DOHH2 (cell line): ENCODE measurements around the gene CEP95.

Experiments used
- H3F3A ChIP-seq: fragments of 200-600 bp; sonication (generic), shearing (Covaris generic); 2 replicates; pipeline ENCODE4 v1.6.0; 2016; ENCODE audit warnings: antibody characterized with exemption, mild to moderate bottlenecking; ENCODE audit not compliant: control insufficient read depth, insufficient read depth
- H3K27ac ChIP-seq: fragments of 200-600 bp; sonication (generic); 2 replicates; pipeline ENCODE4 v1.5.1; 2014; ENCODE audit warnings: low read depth, mild to moderate bottlenecking, low read length, moderate library complexity
- H3K27me3 ChIP-seq: fragments of 200-600 bp; sonication (generic); 2 replicates; pipeline ENCODE4 v1.6.1; 2014; ENCODE audit warnings: mild to moderate bottlenecking, low read length, mixed read lengths; ENCODE audit not compliant: control insufficient read depth
- H3K36me3 ChIP-seq: fragments of 200-600 bp; sonication (generic); 2 replicates; pipeline ENCODE4 v1.6.1; 2014; ENCODE audit warnings: mild to moderate bottlenecking, low read length, moderate library complexity, mixed read lengths; ENCODE audit not compliant: control insufficient read depth
- H3K4me1 ChIP-seq: fragments of 200-600 bp; sonication (generic); 2 replicates; pipeline ENCODE4 v1.6.1; 2014; ENCODE audit warnings: mild to moderate bottlenecking, low read length, mixed read lengths; ENCODE audit not compliant: control insufficient read depth
- H3K4me2 ChIP-seq: fragments of 200-600 bp; sonication (generic); 2 replicates; pipeline ENCODE4 v1.6.0; 2014; ENCODE audit warnings: mild to moderate bottlenecking, low read length, moderate library complexity
- H3K4me3 ChIP-seq: fragments of 200-600 bp; sonication (generic); 2 replicates; pipeline ENCODE4 v1.5.1; 2014; ENCODE audit warnings: mild to moderate bottlenecking, low read length, mixed read lengths
- H3K79me2 ChIP-seq: fragments of 200-600 bp; sonication (generic); 2 replicates; pipeline ENCODE4 v1.6.1; 2014; ENCODE audit warnings: mild to moderate bottlenecking, low read length, mixed read lengths; ENCODE audit not compliant: control insufficient read depth
- H3K9me2 ChIP-seq: fragments of 200-600 bp; sonication (generic); replicated peaks from 2 replicates; pipeline ENCODE4 v1.6.1; 2014; ENCODE audit warnings: mild to moderate bottlenecking, low read length, mixed read lengths; ENCODE audit not compliant: control insufficient read depth
- H3K9me3 ChIP-seq: fragments of 200-600 bp; sonication (generic); 2 replicates; pipeline ENCODE4 v1.6.1; 2014; ENCODE audit warnings: antibody characterized with exemption, low read length, mixed read lengths; ENCODE audit not compliant: control insufficient read depth, insufficient read depth
- H4K20me1 ChIP-seq: fragments of 200-600 bp; sonication (generic); 2 replicates; pipeline ENCODE4 v1.6.0; 2014; ENCODE audit warnings: low read depth, mild to moderate bottlenecking, antibody characterized with exemption, low read length, moderate library complexity; ENCODE audit not compliant: control insufficient read depth, insufficient read depth
- EZH2phosphoT487 ChIP-seq: fragments of 200-600 bp; sonication (generic); IDR thresholded peaks from 2 replicates; pipeline ENCODE4 v1.6.1; 2017; ENCODE audit warnings: borderline replicate concordance, mild to moderate bottlenecking, antibody characterized with exemption, low read length, moderate library complexity, mixed read lengths
- TF ChIP-seq, protein P1 (sequence below): fragments of 200-600 bp; sonication (generic); IDR thresholded peaks from one replicate; pipeline ENCODE4 v1.5.1; 2014; ENCODE audit warnings: antibody characterized with exemption, mild to moderate bottlenecking, low read depth, low read length; ENCODE audit not compliant: poor library complexity, severe bottlenecking

CEP95 gene

GRCh38 chr17:64502021-64502420, 4.8 kb upstream of the CEP95 start:
- Histone ChIP-seq H3F3A (peaks cover 84% of the 10 kb centered on the region), H3K4me1 (peaks cover 78% of the 10 kb centered on the region), H3K9me3 (no peaks in the 10 kb centered on the region), H3K36me3 (peaks cover 93% of the 10 kb centered on the region), H3K27me3 (no peaks in the 10 kb centered on the region), H3K9me2 (no peaks in the 10 kb centered on the region), H3K27ac (no peak overlapping the region), H3K4me3 (no peak overlapping the region), H3K4me2 (peak overlapping the region; percentile 64; the same call in 1 of the 2 replicates), H3K79me2 (peaks cover 71% of the 10 kb centered on the region), H4K20me1 (peaks cover 47% of the 10 kb centered on the region)
- TF ChIP-seq, protein P1, sequence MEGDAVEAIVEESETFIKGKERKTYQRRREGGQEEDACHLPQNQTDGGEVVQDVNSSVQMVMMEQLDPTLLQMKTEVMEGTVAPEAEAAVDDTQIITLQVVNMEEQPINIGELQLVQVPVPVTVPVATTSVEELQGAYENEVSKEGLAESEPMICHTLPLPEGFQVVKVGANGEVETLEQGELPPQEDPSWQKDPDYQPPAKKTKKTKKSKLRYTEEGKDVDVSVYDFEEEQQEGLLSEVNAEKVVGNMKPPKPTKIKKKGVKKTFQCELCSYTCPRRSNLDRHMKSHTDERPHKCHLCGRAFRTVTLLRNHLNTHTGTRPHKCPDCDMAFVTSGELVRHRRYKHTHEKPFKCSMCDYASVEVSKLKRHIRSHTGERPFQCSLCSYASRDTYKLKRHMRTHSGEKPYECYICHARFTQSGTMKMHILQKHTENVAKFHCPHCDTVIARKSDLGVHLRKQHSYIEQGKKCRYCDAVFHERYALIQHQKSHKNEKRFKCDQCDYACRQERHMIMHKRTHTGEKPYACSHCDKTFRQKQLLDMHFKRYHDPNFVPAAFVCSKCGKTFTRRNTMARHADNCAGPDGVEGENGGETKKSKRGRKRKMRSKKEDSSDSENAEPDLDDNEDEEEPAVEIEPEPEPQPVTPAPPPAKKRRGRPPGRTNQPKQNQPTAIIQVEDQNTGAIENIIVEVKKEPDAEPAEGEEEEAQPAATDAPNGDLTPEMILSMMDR = no peak
- no peak for TF ChIP-seq EZH2phosphoT487

GRCh38 chr17:64502809-64503208, 4.0 kb upstream of the CEP95 start:
- Histone ChIP-seq H3K36me3 (peaks cover 92% of the 10 kb centered on the region), H3K9me2 (no peaks in the 10 kb centered on the region), H3K4me3 (no peak overlapping the region; the same call in 1 of the 2 replicates), H3F3A (peaks cover 76% of the 10 kb centered on the region), H3K27ac (0 out of 2 replicates have a peak overlapping the region, but pooled peaks have one; percentile 1), H4K20me1 (peaks cover 50% of the 10 kb centered on the region), H3K4me1 (peaks cover 73% of the 10 kb centered on the region), H3K79me2 (peaks cover 79% of the 10 kb centered on the region), H3K27me3 (no peaks in the 10 kb centered on the region), H3K4me2 (peak overlapping the region; percentile 64; the same call in 1 of the 2 replicates), H3K9me3 (no peaks in the 10 kb centered on the region)
- no peak for TF ChIP-seq EZH2phosphoT487
- TF ChIP-seq, protein P1 = no peak

DNA sequence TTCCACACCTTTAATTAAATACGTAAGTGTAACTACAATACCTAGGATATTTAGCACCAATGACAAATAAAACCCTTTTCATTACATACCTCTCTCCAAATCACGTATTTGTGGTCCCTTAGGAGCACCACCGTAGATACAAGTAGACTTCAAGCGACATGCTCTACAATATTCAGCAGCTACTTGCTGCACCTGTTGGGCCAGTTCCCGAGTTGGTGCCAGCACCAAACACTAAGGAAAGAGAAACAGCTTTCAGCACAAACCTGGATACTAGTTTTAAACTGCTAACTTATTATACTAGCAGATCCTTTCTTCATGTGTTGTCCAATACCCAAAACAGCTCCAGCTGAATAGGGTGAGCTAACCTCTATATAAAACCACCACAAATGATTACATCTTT, 3.4 kb upstream of the CEP95 start:
- H3K36me3 ChIP-seq = peaks cover 92% of the 10 kb centered on the region
- peaks cover 56% of the 10 kb centered on the region for H4K20me1 ChIP-seq
- peaks cover 84% of the 10 kb centered on the region for H3K79me2 ChIP-seq
- H3K9me3 ChIP-seq = no peaks in the 10 kb centered on the region
- H3K4me3 ChIP-seq = no peak overlapping the region; the same call in 1 of the 2 replicates
- H3K4me1 ChIP-seq = peaks cover 73% of the 10 kb centered on the region
- H3K4me2 ChIP-seq = peak overlapping the region; percentile 64; the same call in 1 of the 2 replicates
- no peaks in the 10 kb centered on the region for H3K27me3 ChIP-seq
- TF ChIP-seq, protein P1 = no peak
- no peak for TF ChIP-seq EZH2phosphoT487
- H3K9me2 ChIP-seq = no peaks in the 10 kb centered on the region
- 0 out of 2 replicates have a peak overlapping the region, but pooled peaks have one; percentile 1 for H3K27ac ChIP-seq
- peaks cover 71% of the 10 kb centered on the region for H3F3A ChIP-seq
